ENCODE measurements around the gene CRABP2.
A peak's percentile ranks its signal among the peaks of the same experiment; 100 is the strongest.

CRABP2 gene

GRCh38 chr1:156741481-156741983, 36.1 kb upstream of the CRABP2 start:
- peak; percentile 28 for DNase-seq

- DNase-seq: peak; percentile 100
Measured at GRCh38 chr1:156740741-156741480, 35.5 kb upstream of the CRABP2 start, which contains the start of gene MRPL24. Gene MRPL24, minus strand, starts transcription at chr1:156741088. Its CDS starts 2,384 bp downstream, at chr1:156738704.

- DNase-seq: no peak
Measured at GRCh38 chr1:156740237-156740740, 34.9 kb upstream of the CRABP2 start.

GRCh38 chr1:156738916-156739315, 33.5 kb upstream of the CRABP2 start:
- no peak for DNase-seq

- DNase-seq: no peak
Measured at GRCh38 chr1:156738407-156738806, 33.0 kb upstream of the CRABP2 start.

- no peak for DNase-seq
Measured at GRCh38 chr1:156733989-156734584, 28.7 kb upstream of the CRABP2 start.

GRCh38 chr1:156728599-156729462, 23.4 kb upstream of the CRABP2 start, which contains the start of gene ISG20L2:
Gene ISG20L2, minus strand, starts transcription at chr1:156728766. Its CDS starts 1,114 bp downstream, at chr1:156727652.
- peak; percentile 96 for DNase-seq

GRCh38 chr1:156727926-156728598, 22.7 kb upstream of the CRABP2 start, which contains the start of gene METTL25B:
Gene METTL25B, plus strand, starts transcription at chr1:156728469. Its CDS starts 636 bp downstream, at chr1:156729105.
- peak; percentile 81 for DNase-seq

GRCh38 chr1:156727492-156727891, 22.1 kb upstream of the CRABP2 start:
- no peak for DNase-seq

- peak; percentile 39 for DNase-seq
Measured at GRCh38 chr1:156726549-156727226, 21.3 kb upstream of the CRABP2 start.

GRCh38 chr1:156725683-156726280, 20.4 kb upstream of the CRABP2 start:
- DNase-seq: peak; percentile 75

GRCh38 chr1:156721535-156721934, 16.2 kb upstream of the CRABP2 start:
- no peak for DNase-seq

GRCh38 chr1:156721131-156721530, 15.7 kb upstream of the CRABP2 start:
- no peak for DNase-seq

GRCh38 chr1:156717351-156717750, 12.0 kb upstream of the CRABP2 start:
- DNase-seq: no peak

- DNase-seq: no peak
Measured at GRCh38 chr1:156714830-156715229, 9.4 kb upstream of the CRABP2 start.

GRCh38 chr1:156712626-156713025, 7.2 kb upstream of the CRABP2 start:
- no peak for DNase-seq

- no peak for DNase-seq
Measured at GRCh38 chr1:156711011-156711817, 5.8 kb upstream of the CRABP2 start.

GRCh38 chr1:156709757-156710489, 4.5 kb upstream of the CRABP2 start:
- DNase-seq: no peak

- no peak for DNase-seq
Measured at GRCh38 chr1:156709031-156709430, 3.6 kb upstream of the CRABP2 start.

Data from stimulated activated naive CD4-positive, alpha-beta T cell treated with Interleukin-2 at 50 U/mL for 16 hours (primary cell).